ENCODE measurements around the gene PRR15L.

DNA sequence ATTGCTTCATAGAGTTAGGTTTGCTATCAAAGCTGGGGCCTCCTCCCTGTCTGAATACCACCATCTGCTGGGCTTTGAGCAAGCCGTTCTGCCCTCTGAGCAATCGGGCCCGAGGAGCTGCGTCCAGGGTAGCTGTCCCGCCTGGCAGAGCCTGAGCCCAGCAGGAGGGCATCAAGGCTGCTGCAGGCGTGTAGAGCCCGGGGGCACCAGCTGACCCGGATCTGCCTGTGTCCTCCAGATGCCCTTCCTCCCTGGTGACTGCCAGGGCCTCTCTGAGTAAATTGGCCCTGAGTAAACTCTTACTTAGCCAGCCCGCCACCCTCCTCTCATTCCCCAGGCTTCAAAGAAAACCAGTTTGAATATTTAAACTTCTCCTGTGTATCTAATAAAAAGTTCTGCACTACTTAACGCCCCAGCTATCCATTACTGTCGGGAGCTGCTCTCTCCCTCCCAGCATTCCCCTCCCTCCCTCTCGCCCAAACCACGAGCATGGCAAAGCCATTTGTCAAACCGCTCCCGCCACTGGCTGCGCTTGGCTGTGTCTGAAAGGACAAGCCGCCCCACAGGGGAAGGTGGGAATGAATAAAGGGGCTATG, 29.7 kb upstream of the PRR15L start:
- TF ChIP-seq, protein P1, sequence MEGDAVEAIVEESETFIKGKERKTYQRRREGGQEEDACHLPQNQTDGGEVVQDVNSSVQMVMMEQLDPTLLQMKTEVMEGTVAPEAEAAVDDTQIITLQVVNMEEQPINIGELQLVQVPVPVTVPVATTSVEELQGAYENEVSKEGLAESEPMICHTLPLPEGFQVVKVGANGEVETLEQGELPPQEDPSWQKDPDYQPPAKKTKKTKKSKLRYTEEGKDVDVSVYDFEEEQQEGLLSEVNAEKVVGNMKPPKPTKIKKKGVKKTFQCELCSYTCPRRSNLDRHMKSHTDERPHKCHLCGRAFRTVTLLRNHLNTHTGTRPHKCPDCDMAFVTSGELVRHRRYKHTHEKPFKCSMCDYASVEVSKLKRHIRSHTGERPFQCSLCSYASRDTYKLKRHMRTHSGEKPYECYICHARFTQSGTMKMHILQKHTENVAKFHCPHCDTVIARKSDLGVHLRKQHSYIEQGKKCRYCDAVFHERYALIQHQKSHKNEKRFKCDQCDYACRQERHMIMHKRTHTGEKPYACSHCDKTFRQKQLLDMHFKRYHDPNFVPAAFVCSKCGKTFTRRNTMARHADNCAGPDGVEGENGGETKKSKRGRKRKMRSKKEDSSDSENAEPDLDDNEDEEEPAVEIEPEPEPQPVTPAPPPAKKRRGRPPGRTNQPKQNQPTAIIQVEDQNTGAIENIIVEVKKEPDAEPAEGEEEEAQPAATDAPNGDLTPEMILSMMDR (IDR thresholded peaks at IDR 0.05; ENCODE audit: poor library complexity) = no peak
- no peak for TF ChIP-seq EZH2 (IDR thresholded peaks at IDR 0.05; ENCODE audit: borderline replicate concordance)
- no peak for TF ChIP-seq EZH2phosphoT487 (IDR thresholded peaks at IDR 0.05; ENCODE audit: low read depth, severe bottlenecking, unreplicated experiment)
